ENCODE data around the gene ALG2.

- TF ChIP-seq BHLHE40 (IDR thresholded peaks at IDR 0.05; ENCODE audit: borderline replicate concordance) (no peak), SP1 (IDR thresholded peaks at IDR 0.05) (no peak), NFRKB (IDR thresholded peaks at IDR 0.05) (no peak)
Measured at GRCh38 chr9:99220011-99220410, 1.7 kb downstream of the ALG2 start.
